ACC112 (cell line): ENCODE data around the gene COL26A1.

Experiments used
- H2AFZ ChIP-seq: fragments of 200-600 bp; sonication (generic); one replicate; pipeline ENCODE4 v1.6.0; 2017; ENCODE audit warnings: antibody characterized with exemption, low read length; ENCODE audit not compliant: unreplicated experiment
- H3K27ac ChIP-seq: fragments of 200-600 bp; sonication (generic); 2 replicates; pipeline ENCODE4 v1.5.1; 2014; ENCODE audit warnings: low read depth, mild to moderate bottlenecking, antibody characterized with exemption, low read length, moderate library complexity
- H3K27me3 ChIP-seq: fragments of 200-600 bp; sonication (generic); 2 replicates; pipeline ENCODE4 v1.6.1; 2014; ENCODE audit warnings: mild to moderate bottlenecking, antibody characterized with exemption, low read length, moderate library complexity, mixed read lengths; ENCODE audit not compliant: insufficient read depth
- H3K36me3 ChIP-seq: fragments of 200-600 bp; sonication (generic); 2 replicates; pipeline ENCODE4 v1.6.1; 2016; ENCODE audit warnings: mild to moderate bottlenecking, antibody characterized with exemption, low read length, moderate library complexity, mixed read lengths; ENCODE audit not compliant: insufficient read depth
- H3K4me1 ChIP-seq: fragments of 200-600 bp; sonication (generic); one replicate; pipeline ENCODE4 v1.6.1; 2016; ENCODE audit warnings: low read length, mixed read lengths; ENCODE audit not compliant: insufficient read depth, unreplicated experiment, control insufficient read depth
- H3K4me3 ChIP-seq: fragments of 200-600 bp; sonication (generic); 2 replicates; pipeline ENCODE4 v1.5.1; 2014; ENCODE audit warnings: mild to moderate bottlenecking, low read depth, low read length
- H3K79me2 ChIP-seq: fragments of 200-600 bp; sonication (generic); one replicate; pipeline ENCODE4 v1.6.0; 2016; ENCODE audit warnings: low read length; ENCODE audit not compliant: control insufficient read depth, unreplicated experiment, insufficient read depth

The COL26A1 gene

GRCh38 chr7:101441890-101442289, 79.2 kb downstream of the COL26A1 start:
- H3K27me3 ChIP-seq: peaks cover 18% of the 10 kb centered on the region
- no peak overlapping the region for H3K27ac ChIP-seq
- H3K4me1 ChIP-seq: no peaks in the 10 kb centered on the region
- H3K36me3 ChIP-seq: no peaks in the 10 kb centered on the region
- no peaks in the 10 kb centered on the region for H3K79me2 ChIP-seq
- H3K4me3 ChIP-seq: no peak overlapping the region
- no peak overlapping the region for H2AFZ ChIP-seq

- H3K27me3 ChIP-seq: peaks cover 15% of the 10 kb centered on the region
- H3K36me3 ChIP-seq: no peaks in the 10 kb centered on the region
- H2AFZ ChIP-seq: no peak overlapping the region
- no peaks in the 10 kb centered on the region for H3K4me1 ChIP-seq
- H3K79me2 ChIP-seq: no peaks in the 10 kb centered on the region
- no peak overlapping the region for H3K4me3 ChIP-seq
- H3K27ac ChIP-seq: no peak overlapping the region
Measured at GRCh38 chr7:101442426-101443070, 79.9 kb downstream of the COL26A1 start.

DNA sequence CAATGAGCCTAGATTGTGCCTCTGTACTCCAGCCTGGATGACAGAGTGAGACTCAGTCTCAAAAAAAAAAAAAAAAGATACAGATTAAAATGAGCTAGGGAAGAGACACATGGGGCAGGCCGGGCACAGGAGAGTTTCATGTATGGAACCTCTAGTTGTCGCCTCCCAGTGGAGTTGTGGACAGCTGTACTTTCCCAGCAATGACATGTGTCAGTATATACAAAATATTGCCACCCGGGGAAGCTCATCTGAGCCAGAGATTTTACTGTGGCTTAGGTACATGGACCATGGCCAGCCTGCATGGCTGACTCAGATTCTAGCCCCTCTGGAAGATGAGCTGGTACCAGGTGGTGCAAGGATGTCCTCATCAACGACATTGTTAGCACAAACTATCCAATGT, 87.4 kb downstream of the COL26A1 start:
- Histone ChIP-seq H3K4me3 (no peak overlapping the region), H3K27ac (no peak overlapping the region), H2AFZ (no peak overlapping the region), H3K4me1 (no peaks in the 10 kb centered on the region), H3K79me2 (no peaks in the 10 kb centered on the region), H3K36me3 (no peaks in the 10 kb centered on the region), H3K27me3 (peaks cover 18% of the 10 kb centered on the region)

- peaks cover 5% of the 10 kb centered on the region for H3K4me1 ChIP-seq
- no peak overlapping the region for H3K4me3 ChIP-seq
- peaks cover 13% of the 10 kb centered on the region for H3K27me3 ChIP-seq
- H3K36me3 ChIP-seq: no peaks in the 10 kb centered on the region
- H2AFZ ChIP-seq: no peak overlapping the region
- no peak overlapping the region for H3K27ac ChIP-seq
- H3K79me2 ChIP-seq: no peaks in the 10 kb centered on the region
Measured at GRCh38 chr7:101453617-101454016, 90.9 kb downstream of the COL26A1 start.

DNA sequence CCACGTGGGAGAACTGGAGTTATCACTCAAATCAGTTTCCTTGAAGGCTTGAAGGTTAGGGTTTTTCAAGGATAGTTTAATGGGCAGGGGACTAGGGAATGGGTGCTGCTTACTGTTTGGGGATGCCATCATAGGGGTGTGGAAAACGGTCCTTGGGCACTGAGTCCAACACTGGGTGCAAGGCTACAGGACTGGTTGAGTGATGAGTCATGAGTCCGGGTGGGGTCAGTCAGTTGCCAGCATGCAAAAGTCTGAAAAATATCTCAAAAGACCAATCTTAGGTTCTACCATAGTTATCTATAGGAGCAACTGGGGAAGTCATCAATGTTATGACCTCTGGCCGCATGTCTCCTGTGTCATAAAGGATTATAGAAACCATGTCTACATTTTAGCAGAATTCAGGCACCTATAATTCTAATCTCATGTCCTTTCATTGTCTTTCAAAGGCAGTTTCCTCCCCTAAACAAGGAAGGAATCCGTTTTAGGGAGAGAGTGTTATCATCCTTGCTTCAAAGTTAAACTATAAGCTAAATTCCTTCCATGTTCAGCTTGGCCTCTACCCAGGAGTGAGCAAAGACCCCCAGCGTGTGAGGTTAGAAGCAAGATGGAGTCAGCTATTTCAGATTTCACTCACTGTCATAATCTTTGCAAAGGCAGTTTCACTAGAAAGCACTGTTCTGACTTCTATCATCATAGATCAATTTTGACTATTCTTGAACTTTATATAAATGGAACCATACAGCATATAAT, 94.5 kb downstream of the COL26A1 start:
- Histone ChIP-seq H3K4me3 (no peak overlapping the region), H2AFZ (no peak overlapping the region), H3K36me3 (no peaks in the 10 kb centered on the region), H3K79me2 (no peaks in the 10 kb centered on the region), H3K27ac (no peak overlapping the region), H3K27me3 (peaks cover 6% of the 10 kb centered on the region; the same call in 1 of the 2 replicates), H3K4me1 (peaks cover 5% of the 10 kb centered on the region)

DNA sequence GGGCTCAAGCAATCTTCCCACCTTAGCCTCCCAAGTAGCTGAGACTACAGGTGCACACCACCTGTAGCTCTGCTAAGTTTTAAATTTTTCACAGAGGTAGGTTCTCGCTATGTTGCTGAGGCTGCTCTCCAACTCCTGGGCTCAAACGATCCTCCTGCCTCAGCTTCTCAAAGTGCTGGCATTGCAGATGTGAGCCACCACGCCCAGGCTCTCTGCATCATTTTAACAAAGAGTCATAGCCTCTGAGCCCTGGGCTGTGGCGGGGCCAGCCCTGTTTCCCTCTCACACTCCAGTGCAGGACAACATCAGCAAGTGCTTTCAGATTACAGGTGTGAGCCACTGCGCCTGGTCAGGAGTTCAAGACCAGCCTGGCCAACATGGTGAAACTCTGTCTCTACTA, 102.5 kb downstream of the COL26A1 start:
- Histone ChIP-seq H3K79me2 (no peaks in the 10 kb centered on the region), H3K27ac (no peak overlapping the region), H3K4me3 (no peak overlapping the region), H3K36me3 (no peaks in the 10 kb centered on the region), H2AFZ (no peak overlapping the region), H3K4me1 (no peaks in the 10 kb centered on the region), H3K27me3 (peaks cover 22% of the 10 kb centered on the region)

GRCh38 chr7:101465576-101466196, 103.0 kb downstream of the COL26A1 start:
- no peak overlapping the region for H2AFZ ChIP-seq
- no peaks in the 10 kb centered on the region for H3K4me1 ChIP-seq
- no peak overlapping the region for H3K4me3 ChIP-seq
- H3K36me3 ChIP-seq: no peaks in the 10 kb centered on the region
- H3K79me2 ChIP-seq: no peaks in the 10 kb centered on the region
- no peak overlapping the region for H3K27ac ChIP-seq
- peaks cover 26% of the 10 kb centered on the region for H3K27me3 ChIP-seq

DNA sequence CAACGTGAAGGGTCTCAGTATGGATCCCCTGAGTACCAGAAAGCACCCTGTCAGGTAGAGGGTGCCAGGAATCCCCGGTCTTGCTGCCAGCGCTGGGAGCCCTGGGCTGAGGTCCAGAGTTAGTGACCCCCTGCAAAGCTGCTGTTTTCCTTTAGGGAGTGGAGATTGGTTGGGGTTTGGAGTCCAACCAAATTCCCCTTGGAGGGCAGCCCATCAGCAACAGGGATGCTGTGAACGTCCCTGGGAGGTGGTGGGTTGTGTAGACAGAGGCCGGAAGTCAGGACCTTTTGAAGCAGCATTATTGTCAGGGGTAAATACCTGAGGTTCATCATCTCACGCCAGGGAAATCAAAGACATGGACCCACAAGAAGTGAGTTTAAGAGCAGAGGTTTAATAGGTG, 104.2 kb downstream of the COL26A1 start:
- Histone ChIP-seq H3K27me3 (peaks cover 28% of the 10 kb centered on the region), H2AFZ (no peak overlapping the region), H3K36me3 (no peaks in the 10 kb centered on the region), H3K79me2 (no peaks in the 10 kb centered on the region), H3K4me1 (no peaks in the 10 kb centered on the region), H3K4me3 (no peak overlapping the region), H3K27ac (no peak overlapping the region)

- H3K27ac ChIP-seq: no peak overlapping the region
- no peak overlapping the region for H2AFZ ChIP-seq
- H3K27me3 ChIP-seq: peaks cover 38% of the 10 kb centered on the region
- no peaks in the 10 kb centered on the region for H3K4me1 ChIP-seq
- H3K79me2 ChIP-seq: no peaks in the 10 kb centered on the region
- H3K4me3 ChIP-seq: no peak overlapping the region
- no peaks in the 10 kb centered on the region for H3K36me3 ChIP-seq
Measured at GRCh38 chr7:101468546-101469275, 106.0 kb downstream of the COL26A1 start.

DNA sequence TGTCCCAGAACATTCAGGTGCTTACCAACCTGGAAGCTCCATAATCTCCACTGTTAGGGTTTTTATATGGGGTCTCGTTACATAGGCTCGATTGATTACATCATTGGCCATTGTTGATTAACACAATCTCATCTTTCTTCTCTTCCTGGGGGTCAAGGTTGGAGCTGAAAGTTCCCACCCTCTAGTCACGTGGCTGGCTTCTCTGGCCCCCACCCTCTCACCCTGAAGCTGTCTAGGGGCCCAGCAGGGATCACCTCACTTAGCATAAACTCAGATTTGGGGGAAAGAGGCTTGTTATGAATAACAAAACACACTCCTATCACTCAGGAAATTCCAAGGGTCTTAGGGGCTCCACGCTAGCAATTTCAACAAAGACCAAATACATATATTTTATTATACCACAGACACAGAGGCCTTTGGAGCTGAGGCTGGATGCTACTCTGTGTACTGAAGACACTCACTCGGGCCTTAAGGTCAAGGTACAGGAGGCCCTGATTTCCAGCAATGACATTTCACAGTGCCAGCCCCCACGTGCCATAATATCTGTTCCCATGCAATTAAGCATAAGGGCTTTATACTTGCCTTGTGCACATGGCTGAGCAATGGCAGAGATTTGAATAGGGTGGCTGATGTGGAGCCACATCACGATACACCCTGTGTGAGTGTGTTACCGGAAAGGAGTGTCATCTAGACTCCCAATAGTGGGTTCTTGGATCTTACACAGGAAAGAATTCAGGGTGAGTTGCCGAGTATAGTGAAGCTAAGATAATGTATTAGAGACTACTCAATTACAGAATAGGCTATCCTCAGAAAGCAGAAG, 108.2 kb downstream of the COL26A1 start:
- H3K27me3 ChIP-seq: peaks cover 48% of the 10 kb centered on the region
- no peaks in the 10 kb centered on the region for H3K4me1 ChIP-seq
- no peak overlapping the region for H2AFZ ChIP-seq
- no peak overlapping the region for H3K27ac ChIP-seq
- no peaks in the 10 kb centered on the region for H3K79me2 ChIP-seq
- H3K36me3 ChIP-seq: no peaks in the 10 kb centered on the region
- H3K4me3 ChIP-seq: no peak overlapping the region
